Measurements from ENCODE around the gene TARDBP.

Gene TARDBP

DNA sequence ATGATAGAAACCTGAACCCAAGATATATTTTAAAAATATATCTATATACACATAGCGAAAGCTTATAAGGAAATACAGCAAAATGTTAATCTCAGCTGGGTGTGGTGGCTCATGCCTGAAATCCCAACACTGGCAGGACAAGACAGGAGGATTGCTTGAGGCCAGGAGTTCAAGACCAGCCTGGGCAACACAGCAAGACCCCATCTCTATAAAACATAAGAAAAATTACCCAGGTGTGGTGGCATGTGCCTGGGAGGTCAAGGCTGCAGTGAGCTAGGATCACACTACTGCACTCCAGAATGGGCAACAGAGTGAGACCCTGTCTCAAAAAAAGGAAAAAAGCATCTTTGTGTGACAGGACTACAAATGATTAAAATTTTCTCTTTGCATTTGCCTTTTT is 53.3 kb downstream of the TARDBP start:
- H3K4me1 ChIP-seq (ENCODE audit: control insufficient read depth, low read length): peaks cover 22% of the 10 kb centered on the region
- H3K36me3 ChIP-seq (ENCODE audit: control insufficient read depth, low read length): peaks cover 81% of the 10 kb centered on the region
- no peak overlapping the region for H3K27ac ChIP-seq (ENCODE audit: low read depth, low read length)
- H3K9me3 ChIP-seq (ENCODE audit: control insufficient read depth, insufficient read depth, low read length): no peaks in the 10 kb centered on the region
- TF ChIP-seq, protein P1, sequence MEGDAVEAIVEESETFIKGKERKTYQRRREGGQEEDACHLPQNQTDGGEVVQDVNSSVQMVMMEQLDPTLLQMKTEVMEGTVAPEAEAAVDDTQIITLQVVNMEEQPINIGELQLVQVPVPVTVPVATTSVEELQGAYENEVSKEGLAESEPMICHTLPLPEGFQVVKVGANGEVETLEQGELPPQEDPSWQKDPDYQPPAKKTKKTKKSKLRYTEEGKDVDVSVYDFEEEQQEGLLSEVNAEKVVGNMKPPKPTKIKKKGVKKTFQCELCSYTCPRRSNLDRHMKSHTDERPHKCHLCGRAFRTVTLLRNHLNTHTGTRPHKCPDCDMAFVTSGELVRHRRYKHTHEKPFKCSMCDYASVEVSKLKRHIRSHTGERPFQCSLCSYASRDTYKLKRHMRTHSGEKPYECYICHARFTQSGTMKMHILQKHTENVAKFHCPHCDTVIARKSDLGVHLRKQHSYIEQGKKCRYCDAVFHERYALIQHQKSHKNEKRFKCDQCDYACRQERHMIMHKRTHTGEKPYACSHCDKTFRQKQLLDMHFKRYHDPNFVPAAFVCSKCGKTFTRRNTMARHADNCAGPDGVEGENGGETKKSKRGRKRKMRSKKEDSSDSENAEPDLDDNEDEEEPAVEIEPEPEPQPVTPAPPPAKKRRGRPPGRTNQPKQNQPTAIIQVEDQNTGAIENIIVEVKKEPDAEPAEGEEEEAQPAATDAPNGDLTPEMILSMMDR (IDR thresholded peaks at IDR 0.05; ENCODE audit: low read depth, low read length, poor library complexity, severe bottlenecking): no peak
- TF ChIP-seq EZH2phosphoT487 (IDR thresholded peaks at IDR 0.05; ENCODE audit: borderline replicate concordance, low read length): no peak
- no peaks in the 10 kb centered on the region for H3K27me3 ChIP-seq (ENCODE audit: control insufficient read depth, low read length)
- no peak overlapping the region for H3K4me2 ChIP-seq (ENCODE audit: low read length)
- no peaks in the 10 kb centered on the region for H3K9me2 ChIP-seq (replicated peaks; ENCODE audit: control insufficient read depth, low read length)
- peaks cover 19% of the 10 kb centered on the region for H3F3A ChIP-seq (ENCODE audit: control insufficient read depth, insufficient read depth)
- H4K20me1 ChIP-seq (ENCODE audit: control insufficient read depth, insufficient read depth, low read depth, low read length): no peaks in the 10 kb centered on the region
- H3K79me2 ChIP-seq (ENCODE audit: control insufficient read depth, low read length): peaks cover 23% of the 10 kb centered on the region
- H3K4me3 ChIP-seq (ENCODE audit: low read length): no peak overlapping the region

DNA sequence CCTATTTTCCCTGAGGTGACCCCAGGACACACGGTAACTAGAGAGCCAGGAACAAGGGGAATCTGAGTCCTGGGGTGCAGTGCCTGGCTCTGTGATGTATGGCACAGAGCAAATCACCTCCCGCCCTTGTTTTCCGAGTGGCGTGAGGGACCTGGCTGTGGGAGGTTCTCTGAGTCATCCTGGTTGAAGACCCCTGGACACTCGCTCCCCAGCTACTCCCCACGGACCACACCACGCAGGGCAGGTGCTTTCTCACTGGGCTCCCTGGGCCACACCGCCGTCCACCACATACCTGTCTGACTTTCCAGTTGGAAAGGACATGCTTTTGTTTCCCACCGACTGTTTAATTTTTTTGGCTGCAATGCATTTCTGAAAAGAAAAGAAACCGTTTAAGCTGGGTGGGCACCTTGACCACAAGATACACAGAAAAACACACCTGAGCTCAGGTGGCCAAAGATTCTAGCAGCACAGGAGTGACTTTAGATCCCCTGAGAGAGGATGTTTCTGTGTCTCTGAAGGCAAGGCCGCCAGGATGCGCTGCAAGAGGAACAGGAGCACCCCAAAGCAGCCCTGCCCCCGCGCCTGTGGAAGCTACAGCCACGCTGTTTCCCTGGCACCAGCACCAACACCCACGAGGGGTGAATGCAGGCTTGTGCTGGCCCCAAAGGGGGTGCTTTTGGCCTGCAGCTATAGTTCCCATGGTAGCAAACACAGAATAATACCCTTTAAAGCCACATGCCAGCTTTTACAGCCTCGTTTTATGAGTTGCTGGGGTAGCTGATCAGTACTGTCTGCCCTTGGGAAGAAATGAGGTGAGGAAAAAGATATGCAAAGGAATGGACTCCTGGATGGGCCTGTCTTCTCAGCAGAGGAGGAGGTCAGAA is 55.5 kb downstream of the TARDBP start:
- peaks cover 24% of the 10 kb centered on the region for H3F3A ChIP-seq (ENCODE audit: control insufficient read depth, insufficient read depth)
- no peak overlapping the region for H3K4me2 ChIP-seq (ENCODE audit: low read length)
- peaks cover 3% of the 10 kb centered on the region for H3K79me2 ChIP-seq (ENCODE audit: control insufficient read depth, low read length)
- no peaks in the 10 kb centered on the region for H3K9me3 ChIP-seq (ENCODE audit: control insufficient read depth, insufficient read depth, low read length)
- H4K20me1 ChIP-seq (ENCODE audit: control insufficient read depth, insufficient read depth, low read depth, low read length): no peaks in the 10 kb centered on the region
- peaks cover 86% of the 10 kb centered on the region for H3K36me3 ChIP-seq (ENCODE audit: control insufficient read depth, low read length)
- no peak overlapping the region for H3K4me3 ChIP-seq (ENCODE audit: low read length)
- no peak overlapping the region for H3K27ac ChIP-seq (ENCODE audit: low read depth, low read length)
- TF ChIP-seq, protein P1 (IDR thresholded peaks at IDR 0.05; ENCODE audit: low read depth, low read length, poor library complexity, severe bottlenecking): no peak
- TF ChIP-seq EZH2phosphoT487 (IDR thresholded peaks at IDR 0.05; ENCODE audit: borderline replicate concordance, low read length): no peak
- no peaks in the 10 kb centered on the region for H3K9me2 ChIP-seq (replicated peaks; ENCODE audit: control insufficient read depth, low read length)
- H3K4me1 ChIP-seq (ENCODE audit: control insufficient read depth, low read length): peaks cover 18% of the 10 kb centered on the region
- H3K27me3 ChIP-seq (ENCODE audit: control insufficient read depth, low read length): no peaks in the 10 kb centered on the region

DNA sequence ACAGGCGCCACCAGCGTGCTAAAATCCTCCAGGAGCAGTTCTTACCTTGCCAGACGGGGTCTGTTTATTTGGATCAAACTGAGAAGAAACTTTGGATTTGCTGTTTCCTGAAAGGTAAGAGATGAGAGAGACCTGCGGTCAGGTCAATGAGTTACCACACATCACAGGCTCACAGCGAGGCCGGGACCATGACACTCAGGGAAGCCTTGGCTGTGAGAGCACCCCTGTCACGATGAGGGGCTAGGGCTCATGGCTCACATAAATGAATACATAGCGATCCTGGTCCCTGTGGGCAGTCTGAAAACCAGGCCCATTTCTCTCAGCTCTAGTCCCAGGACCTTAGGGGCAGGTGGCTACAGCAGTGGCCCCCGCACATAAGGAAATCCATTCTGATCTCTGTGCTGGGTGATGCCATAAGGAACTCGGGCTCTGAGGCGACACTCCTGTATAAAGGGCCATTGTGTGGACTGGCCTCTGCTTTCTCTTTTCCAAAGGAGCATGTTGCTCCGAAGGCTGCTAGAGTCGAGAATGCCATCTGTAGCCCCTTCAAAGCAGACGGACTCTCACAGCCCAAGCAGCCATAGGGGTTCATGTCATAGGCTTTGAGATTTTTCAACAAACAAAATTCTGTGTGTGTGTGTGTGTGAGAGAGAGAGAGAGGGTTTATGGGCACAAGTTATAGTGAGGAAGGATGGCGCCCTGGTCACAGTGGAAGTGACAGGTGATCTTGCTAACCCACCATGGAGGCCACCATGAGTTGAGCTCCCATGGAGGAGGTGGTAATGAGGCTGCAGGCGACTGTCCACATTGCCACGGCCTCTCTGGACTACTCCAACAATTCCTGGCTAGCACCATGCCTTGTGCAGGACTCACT is 56.4 kb downstream of the TARDBP start:
- TF ChIP-seq, protein P1 (IDR thresholded peaks at IDR 0.05; ENCODE audit: low read depth, low read length, poor library complexity, severe bottlenecking): no peak
- no peak for TF ChIP-seq EZH2phosphoT487 (IDR thresholded peaks at IDR 0.05; ENCODE audit: borderline replicate concordance, low read length)
- Histone ChIP-seq H3K4me2 (ENCODE audit: low read length) (no peak overlapping the region), H3K27ac (ENCODE audit: low read depth, low read length) (no peak overlapping the region), H3K4me3 (ENCODE audit: low read length) (no peak overlapping the region), H3K79me2 (ENCODE audit: control insufficient read depth, low read length) (no peaks in the 10 kb centered on the region), H3K36me3 (ENCODE audit: control insufficient read depth, low read length) (peaks cover 86% of the 10 kb centered on the region), H3F3A (ENCODE audit: control insufficient read depth, insufficient read depth) (peaks cover 19% of the 10 kb centered on the region), H3K27me3 (ENCODE audit: control insufficient read depth, low read length) (no peaks in the 10 kb centered on the region), H3K9me3 (ENCODE audit: control insufficient read depth, insufficient read depth, low read length) (no peaks in the 10 kb centered on the region), H4K20me1 (ENCODE audit: control insufficient read depth, insufficient read depth, low read depth, low read length) (no peaks in the 10 kb centered on the region), H3K4me1 (ENCODE audit: control insufficient read depth, low read length) (peaks cover 24% of the 10 kb centered on the region), H3K9me2 (replicated peaks; ENCODE audit: control insufficient read depth, low read length) (no peaks in the 10 kb centered on the region)

Measured in DOHH2 (cell line).